B cell (primary cell): ENCODE data around the gene SCGB2B2.

ENCODE experiments used
- CTCF ChIP-seq: fragments of 200-600 bp; IDR thresholded peaks from one replicate; pipeline ENCODE4 v1.8.0; 2022; ENCODE audit warnings: antibody characterized with exemption, mild to moderate bottlenecking
- EZH2 ChIP-seq: IDR thresholded peaks from 2 replicates; pipeline ENCODE4 v1.6.1; 2012; ENCODE audit warnings: borderline replicate concordance, low read depth, mild to moderate bottlenecking, moderate library complexity, low read length; ENCODE audit not compliant: insufficient read depth, poor library complexity, severe bottlenecking

GRCh38 chr19:34655651-34656050, 21.3 kb downstream of the SCGB2B2 start:
- TF ChIP-seq CTCF = no peak
- no peak for TF ChIP-seq EZH2
